ENCODE results near the gene RABGAP1L. TPM values are rescaled to one million over a fixed set of nuclear protein-coding genes. Genes with fewer than 3 reads are reported as not detected.
A peak's percentile ranks its signal among the peaks of the same experiment; 100 is the strongest.

The RABGAP1L gene
- 10 to 100 TPM; 20.6 to 53.9 (median 25.1) TPM for polyA plus RNA-seq
- long read RNA-seq, donor 1, result 0 reads
- long read RNA-seq, donor 2, full-length matches to known transcripts, result 4 of 4 reads
- long read RNA-seq, donor 2, partial matches to known transcripts, result 0 of 4 reads
- long read RNA-seq, donor 2, other reads (novel, unspliced or antisense), result 0 of 4 reads
- long read RNA-seq, donor 3, full-length matches to known transcripts, result 2 of 29 reads
- long read RNA-seq, donor 3, partial matches to known transcripts, result 27 of 29 reads
- long read RNA-seq, donor 3, other reads (novel, unspliced or antisense), result 0 of 29 reads
- long read RNA-seq, donor 4, result 0 reads
- long read RNA-seq, donor 5, result 0 reads
- long read RNA-seq, donor 6, full-length matches to known transcripts, result 4 of 10 reads
- long read RNA-seq, donor 6, partial matches to known transcripts, result 6 of 10 reads
- long read RNA-seq, donor 6, other reads (novel, unspliced or antisense), result 0 of 10 reads
- long read RNA-seq, donor 7, result 0 reads
- long read RNA-seq, donor 8, result 0 reads
- long read RNA-seq, donor 9, result 0 reads
- long read RNA-seq, donor 10, full-length matches to known transcripts, result 5 of 5 reads
- long read RNA-seq, donor 10, partial matches to known transcripts, result 0 of 5 reads
- long read RNA-seq, donor 10, other reads (novel, unspliced or antisense), result 0 of 5 reads

- Histone ChIP-seq H3K36me3 (ENCODE audit: control insufficient read depth in 3 of 3, insufficient read depth in 2 of 3, low read depth in 1 of 3, low read length in 3 of 3) (peaks cover 0 to 2% (median 0%) of the 10 kb centered on the region in 3 donors), H3K4me1 (ENCODE audit: control insufficient read depth in 3 of 3, insufficient read depth in 2 of 3, low read depth in 1 of 3, low read length in 2 of 3) (peaks cover 0 to 9% (median 4%) of the 10 kb centered on the region in 3 donors), H3K9me3 (ENCODE audit: control insufficient read depth in 2 of 2, insufficient read depth in 1 of 2, low read depth in 1 of 2, low read length in 1 of 2) (no peaks in the 10 kb centered on the region), H3K4me3 (ENCODE audit: low read depth in 1 of 3, low read length in 3 of 3) (peak within 1 kb of the TSS; percentile 72 to 92 (median 88)), H3K27ac (ENCODE audit: low read depth in 1 of 3, low read length in 2 of 3) (peak within 1 kb of the TSS; percentile 97 to 99 (median 97)), H3K27me3 (ENCODE audit: control insufficient read depth in 3 of 3, insufficient read depth in 3 of 3, low read length in 3 of 3) (no peaks in the 10 kb centered on the region)
- WGBS, 3 donors, result 0 to 1% (median 0%) methylated on average over 60 to 98 of the region's 98 CpGs
- peak; percentile 95 to 99 for DNase-seq
- FAIRE-seq, result no peak
Observed at GRCh38 chr1:174159252-174160108, at the start of gene RABGAP1L. Gene RABGAP1L (plus strand): TSS chr1:174159520.

GRCh38 chr1:174110053-174110452, 49.3 kb upstream of the RABGAP1L start:
- H3K4me1 ChIP-seq (ENCODE audit: control insufficient read depth in 3 of 3, insufficient read depth in 2 of 3, low read depth in 1 of 3, low read length in 2 of 3), result peaks cover 0 to 1% (median 0%) of the 10 kb centered on the region in 3 donors
- no peaks in the 10 kb centered on the region for H3K36me3 ChIP-seq (ENCODE audit: control insufficient read depth in 3 of 3, insufficient read depth in 2 of 3, low read depth in 1 of 3, low read length in 3 of 3)
- WGBS, 3 donors, result 44 to 96% (median 61%) methylated on average over 1 of the region's 1 CpG
- FAIRE-seq (no peak), DNase-seq (no peak)
- no peak overlapping the region for H3K27ac ChIP-seq (ENCODE audit: low read depth in 1 of 3, low read length in 2 of 3)
- no peaks in the 10 kb centered on the region for H3K27me3 ChIP-seq (ENCODE audit: control insufficient read depth in 3 of 3, insufficient read depth in 3 of 3, low read length in 3 of 3)
- no peak overlapping the region for H3K4me3 ChIP-seq (ENCODE audit: low read depth in 1 of 3, low read length in 3 of 3)
- H3K9me3 ChIP-seq (ENCODE audit: control insufficient read depth in 2 of 2, insufficient read depth in 1 of 2, low read depth in 1 of 2, low read length in 1 of 2), result no peaks in the 10 kb centered on the region

- Histone ChIP-seq H3K36me3 (ENCODE audit: control insufficient read depth in 3 of 3, insufficient read depth in 2 of 3, low read depth in 1 of 3, low read length in 3 of 3) (no peaks in the 10 kb centered on the region), H3K27me3 (ENCODE audit: control insufficient read depth in 3 of 3, insufficient read depth in 3 of 3, low read length in 3 of 3) (no peaks in the 10 kb centered on the region), H3K27ac (ENCODE audit: low read depth in 1 of 3, low read length in 2 of 3) (no peak overlapping the region), H3K9me3 (ENCODE audit: control insufficient read depth in 2 of 2, insufficient read depth in 1 of 2, low read depth in 1 of 2, low read length in 1 of 2) (no peaks in the 10 kb centered on the region), H3K4me1 (ENCODE audit: control insufficient read depth in 3 of 3, insufficient read depth in 2 of 3, low read depth in 1 of 3, low read length in 2 of 3) (peaks cover 0 to 5% (median 0%) of the 10 kb centered on the region in 3 donors), H3K4me3 (ENCODE audit: low read depth in 1 of 3, low read length in 3 of 3) (no peak overlapping the region)
- FAIRE-seq (no peak), DNase-seq (no peak)
- 52 to 64% (median 60%) methylated on average over 5 of the region's 5 CpGs for WGBS, 3 donors
Observed at GRCh38 chr1:174112489-174113162, 46.7 kb upstream of the RABGAP1L start.

GRCh38 chr1:174114106-174114505, 45.2 kb upstream of the RABGAP1L start:
- H3K27me3 ChIP-seq (ENCODE audit: control insufficient read depth in 3 of 3, insufficient read depth in 3 of 3, low read length in 3 of 3), result no peaks in the 10 kb centered on the region
- no peak for FAIRE-seq
- WGBS, 3 donors, result 23 to 50% (median 29%) methylated on average over 2 of the region's 2 CpGs

GRCh38 chr1:174114788-174115448, 44.4 kb upstream of the RABGAP1L start:
- peaks cover 0 to 5% (median 0%) of the 10 kb centered on the region in 3 donors for H3K4me1 ChIP-seq (ENCODE audit: control insufficient read depth in 3 of 3, insufficient read depth in 2 of 3, low read depth in 1 of 3, low read length in 2 of 3)
- no peak overlapping the region for H3K4me3 ChIP-seq (ENCODE audit: low read depth in 1 of 3, low read length in 3 of 3)
- H3K36me3 ChIP-seq (ENCODE audit: control insufficient read depth in 3 of 3, insufficient read depth in 2 of 3, low read depth in 1 of 3, low read length in 3 of 3), result no peaks in the 10 kb centered on the region
- no peaks in the 10 kb centered on the region for H3K27me3 ChIP-seq (ENCODE audit: control insufficient read depth in 3 of 3, insufficient read depth in 3 of 3, low read length in 3 of 3)
- 54 to 69% (median 60%) methylated on average over 6 of the region's 6 CpGs for WGBS, 3 donors
- FAIRE-seq (no peak), DNase-seq (peak; percentile 87 to 92)
- peak overlapping the region in 1 of 3 donors; percentile 37 for H3K27ac ChIP-seq (ENCODE audit: low read depth in 1 of 3, low read length in 2 of 3)
- H3K9me3 ChIP-seq (ENCODE audit: control insufficient read depth in 2 of 2, insufficient read depth in 1 of 2, low read depth in 1 of 2, low read length in 1 of 2), result no peaks in the 10 kb centered on the region

More at GRCh38 chr1:174114106-174114505, 45.2 kb upstream of the RABGAP1L start:
- no peaks in the 10 kb centered on the region for H3K9me3 ChIP-seq (ENCODE audit: control insufficient read depth in 2 of 2, insufficient read depth in 1 of 2, low read depth in 1 of 2, low read length in 1 of 2)
- H3K4me3 ChIP-seq (ENCODE audit: low read depth in 1 of 3, low read length in 3 of 3), result no peak overlapping the region
- no peak for DNase-seq
- H3K36me3 ChIP-seq (ENCODE audit: control insufficient read depth in 3 of 3, insufficient read depth in 2 of 3, low read depth in 1 of 3, low read length in 3 of 3), result no peaks in the 10 kb centered on the region
- H3K27ac ChIP-seq (ENCODE audit: low read depth in 1 of 3, low read length in 2 of 3), result no peak overlapping the region
- H3K4me1 ChIP-seq (ENCODE audit: control insufficient read depth in 3 of 3, insufficient read depth in 2 of 3, low read depth in 1 of 3, low read length in 2 of 3), result peaks cover 0 to 5% (median 0%) of the 10 kb centered on the region in 3 donors

GRCh38 chr1:174116042-174116441, 43.3 kb upstream of the RABGAP1L start:
- no peak for FAIRE-seq
- no peaks in the 10 kb centered on the region for H3K36me3 ChIP-seq (ENCODE audit: control insufficient read depth in 3 of 3, insufficient read depth in 2 of 3, low read depth in 1 of 3, low read length in 3 of 3)
- DNase-seq, result no peak
- H3K27me3 ChIP-seq (ENCODE audit: control insufficient read depth in 3 of 3, insufficient read depth in 3 of 3, low read length in 3 of 3), result no peaks in the 10 kb centered on the region
- WGBS, 3 donors, result 78 to 88% (median 82%) methylated on average over 1 of the region's 1 CpG
- no peak overlapping the region for H3K27ac ChIP-seq (ENCODE audit: low read depth in 1 of 3, low read length in 2 of 3)
- H3K4me1 ChIP-seq (ENCODE audit: control insufficient read depth in 3 of 3, insufficient read depth in 2 of 3, low read depth in 1 of 3, low read length in 2 of 3), result peaks cover 0 to 5% (median 0%) of the 10 kb centered on the region in 3 donors
- H3K9me3 ChIP-seq (ENCODE audit: control insufficient read depth in 2 of 2, insufficient read depth in 1 of 2, low read depth in 1 of 2, low read length in 1 of 2), result no peaks in the 10 kb centered on the region
- H3K4me3 ChIP-seq (ENCODE audit: low read depth in 1 of 3, low read length in 3 of 3), result no peak overlapping the region

GRCh38 chr1:174118751-174119150, 40.6 kb upstream of the RABGAP1L start:
- FAIRE-seq (no peak), DNase-seq (no peak)
- Histone ChIP-seq H3K27ac (ENCODE audit: low read depth in 1 of 3, low read length in 2 of 3) (no peak overlapping the region), H3K4me1 (ENCODE audit: control insufficient read depth in 3 of 3, insufficient read depth in 2 of 3, low read depth in 1 of 3, low read length in 2 of 3) (peaks cover 0 to 5% (median 0%) of the 10 kb centered on the region in 3 donors), H3K27me3 (ENCODE audit: control insufficient read depth in 3 of 3, insufficient read depth in 3 of 3, low read length in 3 of 3) (no peaks in the 10 kb centered on the region), H3K36me3 (ENCODE audit: control insufficient read depth in 3 of 3, insufficient read depth in 2 of 3, low read depth in 1 of 3, low read length in 3 of 3) (no peaks in the 10 kb centered on the region), H3K9me3 (ENCODE audit: control insufficient read depth in 2 of 2, insufficient read depth in 1 of 2, low read depth in 1 of 2, low read length in 1 of 2) (peaks cover 0 to 6% of the 10 kb centered on the region in 2 donors), H3K4me3 (ENCODE audit: low read depth in 1 of 3, low read length in 3 of 3) (no peak overlapping the region)
